AG10803 (cell line): ENCODE data around the gene OR5K3.

Experiments used
- DNase-seq: peaks from one replicate; pipeline ENCODE4 v3.0.0; 2010; ENCODE audit warnings: low read depth
- H3K4me3 ChIP-seq: 2 replicates; pipeline ENCODE4 v1.5.1; 2011; ENCODE audit warnings: mild to moderate bottlenecking, low read length, control low read depth
- TF ChIP-seq, protein P1 (sequence below): conservative IDR thresholded peaks from 2 replicates; pipeline ENCODE4 v1.5.1; 2011; ENCODE audit warnings: mild to moderate bottlenecking, low read length, control low read depth, inconsistent platforms

Gene OR5K3

GRCh38 chr3:98359993-98360675 lies 30.3 kb upstream of the OR5K3 start:
- DNase-seq: peak; percentile 1
- TF ChIP-seq, protein P1, sequence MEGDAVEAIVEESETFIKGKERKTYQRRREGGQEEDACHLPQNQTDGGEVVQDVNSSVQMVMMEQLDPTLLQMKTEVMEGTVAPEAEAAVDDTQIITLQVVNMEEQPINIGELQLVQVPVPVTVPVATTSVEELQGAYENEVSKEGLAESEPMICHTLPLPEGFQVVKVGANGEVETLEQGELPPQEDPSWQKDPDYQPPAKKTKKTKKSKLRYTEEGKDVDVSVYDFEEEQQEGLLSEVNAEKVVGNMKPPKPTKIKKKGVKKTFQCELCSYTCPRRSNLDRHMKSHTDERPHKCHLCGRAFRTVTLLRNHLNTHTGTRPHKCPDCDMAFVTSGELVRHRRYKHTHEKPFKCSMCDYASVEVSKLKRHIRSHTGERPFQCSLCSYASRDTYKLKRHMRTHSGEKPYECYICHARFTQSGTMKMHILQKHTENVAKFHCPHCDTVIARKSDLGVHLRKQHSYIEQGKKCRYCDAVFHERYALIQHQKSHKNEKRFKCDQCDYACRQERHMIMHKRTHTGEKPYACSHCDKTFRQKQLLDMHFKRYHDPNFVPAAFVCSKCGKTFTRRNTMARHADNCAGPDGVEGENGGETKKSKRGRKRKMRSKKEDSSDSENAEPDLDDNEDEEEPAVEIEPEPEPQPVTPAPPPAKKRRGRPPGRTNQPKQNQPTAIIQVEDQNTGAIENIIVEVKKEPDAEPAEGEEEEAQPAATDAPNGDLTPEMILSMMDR: no peak
- H3K4me3 ChIP-seq: no peak overlapping the region

GRCh38 chr3:98360681-98361080 lies 29.8 kb upstream of the OR5K3 start:
- TF ChIP-seq, protein P1: no peak
- H3K4me3 ChIP-seq: no peak overlapping the region
- DNase-seq: no peak

DNA sequence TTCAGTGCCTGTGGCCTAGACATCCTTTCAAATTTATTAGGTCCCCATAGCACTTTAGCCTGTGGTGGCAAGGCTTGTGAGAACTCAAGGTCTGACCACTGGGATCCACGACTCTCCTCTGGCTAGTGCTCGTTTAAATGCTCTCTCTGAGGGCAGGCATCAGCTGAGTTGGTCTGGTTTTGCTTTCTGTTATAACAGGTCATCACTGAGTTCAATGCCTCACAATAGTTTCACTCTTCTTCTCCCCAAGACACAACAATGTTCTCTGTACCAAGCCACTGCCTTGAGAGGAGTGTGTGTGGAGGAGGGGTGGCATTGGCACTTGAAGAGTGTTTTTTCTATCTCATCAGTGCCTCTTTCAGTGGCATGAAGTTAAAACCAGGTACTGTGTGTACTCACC lies 29.2 kb upstream of the OR5K3 start:
- no peak overlapping the region for H3K4me3 ChIP-seq
- DNase-seq: no peak
- TF ChIP-seq, protein P1: no peak

DNA sequence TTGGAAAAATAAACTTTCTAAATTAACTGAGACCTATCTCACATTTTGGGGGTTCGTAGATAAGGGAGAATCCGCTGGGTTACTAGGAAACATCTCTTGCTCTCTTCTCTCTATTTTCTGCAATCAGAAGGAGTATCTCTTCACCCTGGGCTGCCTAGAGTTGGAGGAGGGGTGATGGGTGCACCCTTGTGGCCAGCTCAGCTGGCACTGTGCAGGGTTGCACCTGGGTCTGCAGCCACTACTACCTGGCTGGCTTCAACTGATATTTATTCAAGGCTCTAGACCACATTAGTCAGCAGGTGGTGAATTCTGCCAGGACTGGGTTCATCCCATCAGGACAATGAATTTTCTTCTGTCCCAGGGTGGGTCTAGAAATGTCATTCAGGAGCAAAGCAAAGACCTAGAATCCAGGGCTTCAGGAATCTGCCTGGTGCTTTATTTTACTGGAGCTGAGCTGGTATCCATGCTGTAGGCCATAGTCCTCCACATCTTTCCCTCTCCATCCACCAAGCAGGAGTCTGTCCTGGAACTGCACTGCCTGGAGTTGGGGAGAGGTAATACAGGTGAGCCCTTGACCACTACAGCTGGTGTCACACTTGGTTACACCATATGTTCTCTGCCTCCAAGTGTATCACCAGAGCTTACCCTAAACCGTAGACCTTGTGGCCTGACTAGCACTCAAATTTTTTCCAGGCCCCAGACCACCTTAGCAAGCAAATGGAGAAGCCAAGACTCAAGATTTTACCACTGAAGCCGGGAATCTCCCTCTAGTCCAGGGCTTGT lies 22.8 kb upstream of the OR5K3 start:
- H3K4me3 ChIP-seq: no peak overlapping the region
- no peak for DNase-seq
- TF ChIP-seq, protein P1: no peak

- no peak for DNase-seq
- TF ChIP-seq, protein P1: no peak
- no peak overlapping the region for H3K4me3 ChIP-seq
Observed at GRCh38 chr3:98371186-98371585, 19.3 kb upstream of the OR5K3 start.

DNA sequence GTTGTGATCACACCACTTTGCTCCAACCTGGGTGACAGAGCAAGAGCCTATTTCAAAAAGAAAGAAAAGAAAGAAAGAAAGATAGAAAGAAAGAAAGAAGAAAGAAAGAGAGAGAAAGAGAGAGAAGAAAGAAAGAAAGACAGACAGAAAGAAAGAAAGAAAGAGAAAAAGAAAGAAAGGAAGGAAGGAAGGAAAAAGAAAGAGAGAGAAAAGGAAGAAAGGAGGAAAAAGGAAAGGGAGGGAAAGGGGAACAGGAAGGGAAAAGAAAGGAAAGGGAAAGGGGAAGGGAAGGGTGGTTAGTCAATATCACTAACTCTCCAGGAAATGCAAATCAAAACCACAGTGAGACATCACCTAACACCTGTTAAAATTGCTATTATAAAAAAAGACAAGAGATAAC lies 18.6 kb upstream of the OR5K3 start:
- H3K4me3 ChIP-seq: no peak overlapping the region
- TF ChIP-seq, protein P1: no peak
- DNase-seq: no peak

- DNase-seq: no peak
- TF ChIP-seq, protein P1: no peak
- no peak overlapping the region for H3K4me3 ChIP-seq
Observed at GRCh38 chr3:98372445-98372844, 18.0 kb upstream of the OR5K3 start.
